ENCODE data around the gene INTS12. TPM values are rescaled to one million over a fixed set of nuclear protein-coding genes. Genes with fewer than 3 reads are reported as not detected.

INTS12 gene
- total RNA-seq, 3 donors from 2014 or later, result 20.6 to 30.0 (median 29.5) TPM

Other genes with a start within 250 kb of the INTS12 start
- gene PPA2, start 234.6 kb downstream of the INTS12 start, total RNA-seq, result 100 to 1,000 TPM in 2 of 3 donors, 10 to 100 TPM in 1; 70.9 to 175 (median 131) TPM
- gene ARHGEF38, start 156.1 kb downstream of the INTS12 start, total RNA-seq, result 10 to 100 TPM in 2 of 3 donors, not detected in 1; 56.9 to 62.9 TPM
- 10 to 100 TPM in 2 of 3 donors, 1 to 10 TPM in 1; 9.0 to 23.3 (median 18.7) TPM for gene GSTCD, start 95 bp upstream of the INTS12 start, total RNA-seq
- gene NPNT, start 186.8 kb upstream of the INTS12 start, total RNA-seq, result 10 to 100 TPM in 2 of 3 donors, 1 to 10 TPM in 1; 1.4 to 26.8 (median 11.1) TPM